ENCODE measurements around the gene PTPA.

DNA sequence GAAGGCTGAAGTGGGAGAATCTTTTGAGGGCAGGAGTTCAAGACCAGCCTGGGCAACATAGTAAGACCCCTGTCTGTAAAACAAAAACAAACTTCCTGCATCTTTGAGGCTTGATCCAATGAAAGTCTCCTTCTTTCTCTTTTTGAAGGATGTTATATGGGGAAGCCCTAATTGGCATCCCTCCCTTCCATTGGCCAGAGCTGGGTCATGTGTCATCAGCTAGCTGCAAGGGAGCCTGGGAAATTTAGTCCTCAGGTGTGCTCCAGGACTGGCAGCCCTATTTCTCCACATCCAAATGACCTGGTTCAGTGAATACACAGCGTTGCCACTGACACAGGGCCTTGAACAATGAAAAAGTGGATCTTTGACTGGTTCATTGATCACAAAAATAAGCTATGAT is 75.8 kb downstream of the PTPA start:
- TF ChIP-seq CTCF (IDR thresholded peaks at IDR 0.05; ENCODE audit: borderline replicate concordance, extremely low read depth, low read length, poor library complexity, severe bottlenecking) = no peak
- no peak for TF ChIP-seq EZH2 (IDR thresholded peaks at IDR 0.05; ENCODE audit: borderline replicate concordance, low read depth, low read length, severe bottlenecking)

Measured in DND-41 (cell line).